HUES64 (cell line): ENCODE measurements around the gene EIF2S2.

Source experiments
- H3K27ac ChIP-seq: 2 replicates; pipeline ENCODE4 v1.7.0; 2013; ENCODE audit warnings: low read depth, low read length, inconsistent platforms
- H3K27me3 ChIP-seq: 2 replicates; pipeline ENCODE4 v1.6.1; 2013; ENCODE audit warnings: mild to moderate bottlenecking, low read length; ENCODE audit not compliant: insufficient read depth
- H3K36me3 ChIP-seq: 2 replicates; pipeline ENCODE4 v1.6.1; 2013; ENCODE audit warnings: mild to moderate bottlenecking, low read length; ENCODE audit not compliant: insufficient read depth
- H3K4me1 ChIP-seq: 2 replicates; pipeline ENCODE4 v1.6.1; 2013; ENCODE audit warnings: mild to moderate bottlenecking, low read length, moderate library complexity; ENCODE audit not compliant: insufficient read depth
- H3K4me3 ChIP-seq: 2 replicates; pipeline ENCODE4 v1.5.1; 2013; ENCODE audit warnings: mild to moderate bottlenecking, low read length, moderate library complexity
- H3K9ac ChIP-seq: 2 replicates; pipeline ENCODE4 v1.6.1; 2013; ENCODE audit warnings: mild to moderate bottlenecking, low read depth, low read length
- H3K9me3 ChIP-seq: 2 replicates; pipeline ENCODE4 v1.6.1; 2013; ENCODE audit warnings: low read depth, low read length; ENCODE audit not compliant: insufficient read depth
- WGBS: fragments of 150-250, 120-280 bp; methylation state at CpG from one replicate; pipeline ENCODE4 v1.1.7; 2013; ENCODE audit warnings: missing lambda C conversion rate; 5-methylcytosine and 5-hydroxymethylcytosine counted together

EIF2S2 gene

DNA sequence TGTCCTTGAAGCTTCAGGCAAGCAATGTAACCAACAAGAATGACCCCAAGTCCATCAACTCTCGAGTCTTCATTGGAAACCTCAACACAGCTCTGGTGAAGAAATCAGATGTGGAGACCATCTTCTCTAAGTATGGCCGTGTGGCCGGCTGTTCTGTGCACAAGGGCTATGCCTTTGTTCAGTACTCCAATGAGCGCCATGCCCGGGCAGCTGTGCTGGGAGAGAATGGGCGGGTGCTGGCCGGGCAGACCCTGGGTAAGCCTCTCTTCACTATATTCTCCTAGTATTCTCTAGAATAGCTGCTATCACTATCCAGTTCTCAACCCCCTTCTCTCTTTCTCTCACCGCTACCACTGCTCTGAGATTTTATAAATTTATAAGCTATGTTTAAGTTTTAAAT, 40.0 kb downstream of the EIF2S2 start:
- Histone ChIP-seq H3K9me3 (no peaks in the 10 kb centered on the region), H3K9ac (no peak overlapping the region), H3K36me3 (peaks cover 34% of the 10 kb centered on the region), H3K4me3 (no peak overlapping the region), H3K4me1 (peaks cover 20% of the 10 kb centered on the region), H3K27ac (no peak overlapping the region), H3K27me3 (no peaks in the 10 kb centered on the region)
- 95% methylated on average over 7 of the region's 8 CpGs for WGBS

- no peak overlapping the region for H3K27ac ChIP-seq
- peaks cover 24% of the 10 kb centered on the region for H3K36me3 ChIP-seq
- H3K27me3 ChIP-seq: no peaks in the 10 kb centered on the region
- WGBS: 95% methylated on average over 8 of the region's 8 CpGs
- no peaks in the 10 kb centered on the region for H3K9me3 ChIP-seq
- peaks cover 29% of the 10 kb centered on the region for H3K4me1 ChIP-seq
- no peak overlapping the region for H3K4me3 ChIP-seq
- H3K9ac ChIP-seq: no peak overlapping the region
These were observed 41.2 kb downstream of the EIF2S2 start for GRCh38 chr20:34070859-34071258.

DNA sequence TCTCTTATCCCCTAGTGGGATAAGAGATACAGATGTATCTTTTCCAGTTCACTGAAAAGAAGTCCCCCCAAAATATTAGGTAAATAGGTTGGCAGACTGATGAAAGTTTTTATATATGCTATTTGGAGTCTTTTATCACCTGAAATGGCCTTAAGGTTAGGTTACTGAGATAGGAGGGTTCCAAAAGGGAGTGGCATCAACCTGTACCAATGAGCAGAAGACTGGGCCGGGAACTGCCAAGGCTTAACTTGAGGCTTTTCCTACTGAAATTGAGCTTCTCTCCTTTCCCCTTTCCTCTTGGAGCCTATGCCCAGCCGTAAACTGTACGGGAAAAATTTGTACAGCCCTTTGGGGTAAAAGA, 42.0 kb downstream of the EIF2S2 start:
- Histone ChIP-seq H3K9ac (no peak overlapping the region), H3K4me1 (peaks cover 29% of the 10 kb centered on the region), H3K27ac (no peak overlapping the region), H3K36me3 (peaks cover 20% of the 10 kb centered on the region), H3K27me3 (no peaks in the 10 kb centered on the region), H3K4me3 (no peak overlapping the region), H3K9me3 (no peaks in the 10 kb centered on the region)
- WGBS: 94% methylated on average over 3 of the region's 3 CpGs

GRCh38 chr20:34069341-34070078, 42.5 kb downstream of the EIF2S2 start:
- Histone ChIP-seq H3K4me3 (no peak overlapping the region), H3K27ac (peak overlapping the region; percentile 3; the same call in 1 of the 2 replicates), H3K36me3 (peaks cover 20% of the 10 kb centered on the region), H3K9ac (no peak overlapping the region), H3K27me3 (no peaks in the 10 kb centered on the region), H3K9me3 (no peaks in the 10 kb centered on the region), H3K4me1 (peaks cover 29% of the 10 kb centered on the region)
- WGBS: 52% methylated on average over 7 of the region's 7 CpGs

GRCh38 chr20:34068001-34068400, 44.0 kb downstream of the EIF2S2 start:
- no peaks in the 10 kb centered on the region for H3K9me3 ChIP-seq
- H3K4me3 ChIP-seq: no peak overlapping the region
- WGBS: 89% methylated on average over 1 of the region's 1 CpG
- H3K36me3 ChIP-seq: peaks cover 14% of the 10 kb centered on the region
- H3K4me1 ChIP-seq: peaks cover 22% of the 10 kb centered on the region
- H3K27me3 ChIP-seq: no peaks in the 10 kb centered on the region
- H3K9ac ChIP-seq: no peak overlapping the region
- no peak overlapping the region for H3K27ac ChIP-seq

DNA sequence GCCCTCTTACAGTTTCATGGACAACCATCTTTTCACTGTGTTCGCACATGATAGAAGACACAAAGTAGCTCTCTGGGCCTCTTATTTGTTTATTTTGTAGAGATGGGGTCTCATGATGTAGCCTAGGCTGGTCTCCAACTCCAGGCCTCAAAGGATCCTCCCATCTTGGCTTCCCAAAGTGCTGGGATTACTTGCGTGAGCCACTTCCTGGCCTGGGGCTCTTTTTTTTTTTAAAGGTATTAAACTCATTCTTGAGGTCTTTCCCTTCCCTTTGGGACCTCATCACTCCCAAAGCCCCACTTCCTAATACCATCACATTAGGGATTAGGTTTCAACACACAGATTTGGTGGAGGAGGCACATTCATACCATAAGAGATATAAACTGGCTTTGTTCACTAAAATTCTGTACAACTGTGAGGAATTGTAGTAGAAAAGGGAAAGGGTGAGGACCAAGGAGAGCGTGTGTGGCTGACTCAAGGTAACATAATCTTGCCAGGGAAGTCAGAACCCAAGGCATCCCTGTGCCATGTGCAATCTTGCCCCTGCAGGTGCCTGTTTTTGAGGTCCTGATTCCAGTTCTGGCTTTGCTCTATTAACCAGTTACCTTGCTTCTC, 45.5 kb downstream of the EIF2S2 start:
- Histone ChIP-seq H3K27me3 (no peaks in the 10 kb centered on the region), H3K4me3 (no peak overlapping the region), H3K9ac (no peak overlapping the region), H3K27ac (no peak overlapping the region), H3K4me1 (peaks cover 22% of the 10 kb centered on the region), H3K36me3 (0 out of 2 replicates have a peak, but pooled peaks cover under 1% of the 10 kb centered on the region), H3K9me3 (no peaks in the 10 kb centered on the region)
- whole genome bisulfite sequencing: 73% methylated on average over 3 of the region's 3 CpGs

- Histone ChIP-seq H3K4me1 (peaks cover 22% of the 10 kb centered on the region), H3K27me3 (no peaks in the 10 kb centered on the region), H3K9ac (no peak overlapping the region), H3K36me3 (no peaks in the 10 kb centered on the region), H3K4me3 (no peak overlapping the region), H3K9me3 (no peaks in the 10 kb centered on the region), H3K27ac (no peak overlapping the region)
- 83% methylated on average over 2 of the region's 2 CpGs for WGBS
These were observed 46.8 kb downstream of the EIF2S2 start for GRCh38 chr20:34065260-34065659.

- H3K27me3 ChIP-seq: no peaks in the 10 kb centered on the region
- H3K9me3 ChIP-seq: no peaks in the 10 kb centered on the region
- no peak overlapping the region for H3K4me3 ChIP-seq
- no peaks in the 10 kb centered on the region for H3K36me3 ChIP-seq
- 99% methylated on average over 3 of the region's 3 CpGs for WGBS
- H3K9ac ChIP-seq: no peak overlapping the region
- H3K27ac ChIP-seq: no peak overlapping the region
- peaks cover 22% of the 10 kb centered on the region for H3K4me1 ChIP-seq
These were observed 47.8 kb downstream of the EIF2S2 start for GRCh38 chr20:34064286-34064685.

DNA sequence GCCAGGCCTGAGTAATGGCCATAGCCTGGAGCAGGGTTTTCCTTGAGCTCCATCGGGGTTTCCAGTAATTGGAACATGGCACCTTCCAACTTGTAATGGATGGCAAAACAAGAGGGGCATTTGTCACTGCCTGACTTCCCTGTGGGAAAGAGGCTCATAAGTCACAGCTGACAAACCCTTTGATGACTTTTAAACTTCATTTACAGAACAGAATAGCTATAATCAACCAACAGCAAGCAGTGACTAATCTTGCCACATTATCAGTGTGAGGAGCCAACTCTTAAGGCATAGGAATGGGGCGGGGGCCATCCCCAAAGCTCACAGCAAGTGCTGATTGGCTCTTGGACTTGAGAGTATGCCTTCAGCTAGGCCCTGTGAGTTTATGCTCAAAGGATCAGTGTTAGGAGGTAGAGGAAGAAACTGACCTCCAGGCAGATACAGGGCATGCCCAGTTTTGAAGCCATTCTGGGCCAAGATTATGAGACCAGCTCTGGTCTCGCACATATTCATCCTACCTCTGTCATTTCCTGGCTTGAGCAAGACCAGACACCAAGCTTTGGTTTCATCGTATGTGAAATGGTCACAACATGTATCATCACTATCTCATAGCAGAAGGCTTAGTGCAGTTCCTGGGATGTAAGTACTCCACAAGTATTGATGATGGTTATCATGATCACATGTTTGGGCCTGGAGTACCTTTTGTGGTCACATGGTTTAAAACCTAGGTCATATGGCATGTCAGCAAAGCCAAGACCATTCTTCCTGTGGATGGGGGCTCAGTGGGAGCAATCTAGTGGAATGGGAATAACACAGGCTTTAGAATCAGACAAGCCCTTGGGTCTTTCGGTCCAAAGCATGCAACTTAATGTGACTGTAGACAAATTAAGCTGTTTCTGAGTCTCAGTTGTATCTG, 49.2 kb downstream of the EIF2S2 start:
- Histone ChIP-seq H3K4me1 (peaks cover 13% of the 10 kb centered on the region), H3K9ac (no peak overlapping the region), H3K4me3 (no peak overlapping the region), H3K27ac (no peak overlapping the region), H3K27me3 (no peaks in the 10 kb centered on the region), H3K9me3 (no peaks in the 10 kb centered on the region), H3K36me3 (no peaks in the 10 kb centered on the region)
- WGBS: 97% methylated on average over 5 of the region's 5 CpGs

DNA sequence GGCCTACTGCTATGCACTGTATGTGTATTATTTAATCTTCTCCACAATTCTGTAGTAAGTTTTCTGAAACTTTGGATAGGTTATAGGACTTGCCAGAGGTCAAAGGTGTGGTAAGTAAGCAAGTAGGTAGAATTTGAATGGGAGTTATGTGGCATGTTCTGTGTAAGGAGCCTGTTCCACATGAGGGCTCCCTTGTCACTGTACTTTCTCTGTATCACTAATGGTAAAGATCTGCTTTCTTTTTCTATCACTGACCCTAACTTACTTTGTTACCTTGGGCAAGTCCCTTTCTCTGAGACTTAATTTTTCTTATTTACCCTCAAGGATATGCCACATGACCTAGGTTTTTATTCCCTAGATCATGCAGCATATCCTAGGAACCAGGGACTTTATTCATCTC, 50.3 kb downstream of the EIF2S2 start:
- H3K27me3 ChIP-seq: no peaks in the 10 kb centered on the region
- H3K27ac ChIP-seq: no peak overlapping the region
- H3K4me3 ChIP-seq: no peak overlapping the region
- no peaks in the 10 kb centered on the region for H3K36me3 ChIP-seq
- no peak overlapping the region for H3K9ac ChIP-seq
- peaks cover 5% of the 10 kb centered on the region for H3K4me1 ChIP-seq
- no peaks in the 10 kb centered on the region for H3K9me3 ChIP-seq

- no peaks in the 10 kb centered on the region for H3K36me3 ChIP-seq
- no peak overlapping the region for H3K4me3 ChIP-seq
- H3K27me3 ChIP-seq: no peaks in the 10 kb centered on the region
- 100% methylated on average over 1 of the region's 1 CpG for WGBS
- no peak overlapping the region for H3K9ac ChIP-seq
- no peak overlapping the region for H3K27ac ChIP-seq
- H3K9me3 ChIP-seq: no peaks in the 10 kb centered on the region
- H3K4me1 ChIP-seq: no peaks in the 10 kb centered on the region
These were observed 51.1 kb downstream of the EIF2S2 start for GRCh38 chr20:34060970-34061369.
